GM12878 (cell line): Measurements from ENCODE around the gene EHMT2. TPM values are rescaled to one million over a fixed set of nuclear protein-coding genes. Genes with fewer than 3 reads are reported as not detected.

Experiments
- EGR1 ChIP-seq, 2 experiments: IDR thresholded peaks; 1 replicate in 1 of 2; 2 replicates in 1 of 2; pipeline ENCODE4 v1.6.1; 2011 to 2012; ENCODE audit warnings: low read depth in 2 of 2, low read length in 2 of 2, borderline replicate concordance in 1 of 2, mild to moderate bottlenecking in 1 of 2, moderate library complexity in 1 of 2
- HCFC1 ChIP-seq: fragments of 150-350 bp; IDR thresholded peaks from 2 replicates; pipeline ENCODE4 v1.6.1; 2014; ENCODE audit warnings: low read length
- LARP7 ChIP-seq: fragments of 450-650 bp; IDR thresholded peaks from 2 replicates; pipeline ENCODE4 v1.6.1; 2017; ENCODE audit warnings: mild to moderate bottlenecking
- MTA2 ChIP-seq: fragments of 450-650 bp; IDR thresholded peaks from 2 replicates; pipeline ENCODE4 v1.6.1; 2016; ENCODE audit warnings: low read depth, mild to moderate bottlenecking, moderate library complexity
- PAX5 ChIP-seq: IDR thresholded peaks from 2 replicates; pipeline ENCODE4 v1.6.1; 2011; ENCODE audit warnings: low read depth, low read length, borderline replicate concordance
- RELA ChIP-seq: fragments of 450-650 bp; IDR thresholded peaks from 2 replicates; pipeline ENCODE4 v1.8.0; 2014; ENCODE audit warnings: borderline replicate concordance; ENCODE audit not compliant: partially characterized antibody
- RUNX3 ChIP-seq: IDR thresholded peaks from 2 replicates; pipeline ENCODE4 v1.6.1; 2012; ENCODE audit warnings: low read length, inconsistent platforms
- SP1 ChIP-seq: IDR thresholded peaks from one replicate; pipeline ENCODE4 v1.6.1; 2011; ENCODE audit warnings: low read depth, low read length
- SPI1 ChIP-seq: IDR thresholded peaks from 2 replicates; pipeline ENCODE4 v1.6.1; 2011; ENCODE audit warnings: low read depth, mild to moderate bottlenecking, low read length, moderate library complexity, borderline replicate concordance; ENCODE audit not compliant: insufficient read depth
- SREBF2 ChIP-seq: IDR thresholded peaks from 2 replicates; pipeline ENCODE4 v1.6.1; 2012; ENCODE audit warnings: mild to moderate bottlenecking, low read length
- YY1 ChIP-seq: IDR thresholded peaks from 2 replicates; pipeline ENCODE4 v1.6.1; 2011; ENCODE audit warnings: low read depth, mild to moderate bottlenecking, low read length
- ZBED1 ChIP-seq: IDR thresholded peaks from 2 replicates; pipeline ENCODE4 v1.6.1; 2016; ENCODE audit warnings: borderline replicate concordance
- polyA plus RNA-seq, 11 experiments: library from polyadenylated mRNA; depleted of rRNA in 4 of 11; unstranded in 6 of 11; stranded (reverse) in 5 of 11; fragments of >200 nt; fragmentation: Nextera tagmentation in 4 of 11; fragmentation: Illumina TruSeq in 1 of 11; extraction: Ambion mirVana in 4 of 11; extraction: Trizol in 1 of 11; gene quantifications; 1 replicate in 1 of 11; 2 replicates in 10 of 11; pipeline versions ENCODE4 v1.2.1 to v1.2.3, GENCODE V29; 2011 to 2016; ENCODE audit warnings: inconsistent platforms in 2 of 11, missing spikeins in 2 of 11, low read depth in 1 of 11
- total RNA-seq, 4 experiments: library from RNA; depleted of rRNA in 3 of 4; stranded (reverse); fragments of >200 nt in 3 of 4; fragmentation: Illumina TruSeq in 1 of 4; extraction: Trizol in 1 of 4; gene quantifications; 2 replicates each; pipeline versions ENCODE4 v1.2.1 to v1.2.3, GENCODE V29; 2013 to 2021
- TF ChIP-seq, protein P1 (sequence below): fragments of 450-650 bp; IDR thresholded peaks from 2 replicates; pipeline ENCODE4 v1.6.1; 2017; ENCODE audit warnings: mild to moderate bottlenecking, low read depth, inconsistent platforms; ENCODE audit not compliant: poor library complexity, severe bottlenecking
- TF ChIP-seq, protein P2 (sequence below): fragments of 150-350 bp; IDR thresholded peaks from 2 replicates; pipeline ENCODE4 v1.6.1; 2016; ENCODE audit warnings: low read depth, low read length
- TF ChIP-seq, protein P3 (sequence below): IDR thresholded peaks from 2 replicates; pipeline ENCODE4 v1.6.1; 2012; ENCODE audit warnings: low read depth, low read length, improper control_type of control experiment
- TF ChIP-seq, protein P4 (sequence below): fragments of 450-650 bp; formaldehyde crosslinking; IDR thresholded peaks from 2 replicates; pipeline ENCODE4 v1.4.0; 2020; ENCODE audit warnings: mild to moderate bottlenecking, moderate library complexity
- TF ChIP-seq, protein P5 (sequence below): fragments of 450-650 bp; IDR thresholded peaks from 2 replicates; pipeline ENCODE4 v1.6.1; 2016; ENCODE audit warnings: mild to moderate bottlenecking
- TF ChIP-seq, protein P6 (sequence below): fragments of 450-650 bp; IDR thresholded peaks from 2 replicates; pipeline ENCODE4 v1.6.1; 2017; ENCODE audit warnings: mild to moderate bottlenecking

EHMT2 gene
- total and polyA plus RNA-seq, 10 of the 15 experiments (the other 5 are each of a cell fraction or from before 2014, with no cell fraction given) = 1.7 to 53.2 (median 36.3) TPM

DNA sequence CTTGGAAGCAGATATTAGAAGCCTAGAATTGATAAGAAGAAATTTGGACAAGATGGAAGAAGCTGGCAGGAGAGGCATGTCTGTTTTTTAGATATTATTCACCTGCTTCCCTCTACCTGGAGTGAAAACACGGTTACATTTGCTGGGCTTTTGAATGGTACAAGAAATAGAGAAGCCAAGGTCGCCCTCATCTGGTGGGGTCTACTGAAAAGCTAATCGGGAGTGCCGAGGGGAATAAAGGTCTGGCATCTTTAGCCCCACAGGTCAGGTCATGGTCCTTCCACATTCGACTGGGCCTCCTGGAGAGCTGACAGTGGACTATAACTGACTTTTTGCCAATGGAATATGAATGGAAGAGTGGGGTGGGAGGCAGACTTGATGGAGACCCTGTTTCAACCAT, 25.4 kb upstream of the EHMT2 start (continued):
- TF ChIP-seq SPI1 (no peak), SREBF2 (no peak), PAX5 (no peak), EGR1 (IDR thresholded peaks at IDR 0.05; ENCODE audit: borderline replicate concordance in 1 of 2, low read depth in 2 of 2, low read length in 2 of 2) (no peak), ZBED1 (no peak), YY1 (0 out of 2 replicates have a peak, but pooled peaks have one; percentile 40), RUNX3 (no peak), HCFC1 (no peak), MTA2 (no peak), RELA (no peak), SP1 (no peak), LARP7 (no peak)
- TF ChIP-seq, protein P1, sequence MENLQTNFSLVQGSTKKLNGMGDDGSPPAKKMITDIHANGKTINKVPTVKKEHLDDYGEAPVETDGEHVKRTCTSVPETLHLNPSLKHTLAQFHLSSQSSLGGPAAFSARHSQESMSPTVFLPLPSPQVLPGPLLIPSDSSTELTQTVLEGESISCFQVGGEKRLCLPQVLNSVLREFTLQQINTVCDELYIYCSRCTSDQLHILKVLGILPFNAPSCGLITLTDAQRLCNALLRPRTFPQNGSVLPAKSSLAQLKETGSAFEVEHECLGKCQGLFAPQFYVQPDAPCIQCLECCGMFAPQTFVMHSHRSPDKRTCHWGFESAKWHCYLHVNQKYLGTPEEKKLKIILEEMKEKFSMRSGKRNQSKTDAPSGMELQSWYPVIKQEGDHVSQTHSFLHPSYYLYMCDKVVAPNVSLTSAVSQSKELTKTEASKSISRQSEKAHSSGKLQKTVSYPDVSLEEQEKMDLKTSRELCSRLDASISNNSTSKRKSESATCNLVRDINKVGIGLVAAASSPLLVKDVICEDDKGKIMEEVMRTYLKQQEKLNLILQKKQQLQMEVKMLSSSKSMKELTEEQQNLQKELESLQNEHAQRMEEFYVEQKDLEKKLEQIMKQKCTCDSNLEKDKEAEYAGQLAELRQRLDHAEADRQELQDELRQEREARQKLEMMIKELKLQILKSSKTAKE = no peak
- TF ChIP-seq, protein P2, sequence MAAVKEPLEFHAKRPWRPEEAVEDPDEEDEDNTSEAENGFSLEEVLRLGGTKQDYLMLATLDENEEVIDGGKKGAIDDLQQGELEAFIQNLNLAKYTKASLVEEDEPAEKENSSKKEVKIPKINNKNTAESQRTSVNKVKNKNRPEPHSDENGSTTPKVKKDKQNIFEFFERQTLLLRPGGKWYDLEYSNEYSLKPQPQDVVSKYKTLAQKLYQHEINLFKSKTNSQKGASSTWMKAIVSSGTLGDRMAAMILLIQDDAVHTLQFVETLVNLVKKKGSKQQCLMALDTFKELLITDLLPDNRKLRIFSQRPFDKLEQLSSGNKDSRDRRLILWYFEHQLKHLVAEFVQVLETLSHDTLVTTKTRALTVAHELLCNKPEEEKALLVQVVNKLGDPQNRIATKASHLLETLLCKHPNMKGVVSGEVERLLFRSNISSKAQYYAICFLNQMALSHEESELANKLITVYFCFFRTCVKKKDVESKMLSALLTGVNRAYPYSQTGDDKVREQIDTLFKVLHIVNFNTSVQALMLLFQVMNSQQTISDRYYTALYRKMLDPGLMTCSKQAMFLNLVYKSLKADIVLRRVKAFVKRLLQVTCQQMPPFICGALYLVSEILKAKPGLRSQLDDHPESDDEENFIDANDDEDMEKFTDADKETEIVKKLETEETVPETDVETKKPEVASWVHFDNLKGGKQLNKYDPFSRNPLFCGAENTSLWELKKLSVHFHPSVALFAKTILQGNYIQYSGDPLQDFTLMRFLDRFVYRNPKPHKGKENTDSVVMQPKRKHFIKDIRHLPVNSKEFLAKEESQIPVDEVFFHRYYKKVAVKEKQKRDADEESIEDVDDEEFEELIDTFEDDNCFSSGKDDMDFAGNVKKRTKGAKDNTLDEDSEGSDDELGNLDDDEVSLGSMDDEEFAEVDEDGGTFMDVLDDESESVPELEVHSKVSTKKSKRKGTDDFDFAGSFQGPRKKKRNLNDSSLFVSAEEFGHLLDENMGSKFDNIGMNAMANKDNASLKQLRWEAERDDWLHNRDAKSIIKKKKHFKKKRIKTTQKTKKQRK = no peak
- TF ChIP-seq, protein P3, sequence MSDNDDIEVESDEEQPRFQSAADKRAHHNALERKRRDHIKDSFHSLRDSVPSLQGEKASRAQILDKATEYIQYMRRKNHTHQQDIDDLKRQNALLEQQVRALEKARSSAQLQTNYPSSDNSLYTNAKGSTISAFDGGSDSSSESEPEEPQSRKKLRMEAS = no peak
- TF ChIP-seq, protein P4, sequence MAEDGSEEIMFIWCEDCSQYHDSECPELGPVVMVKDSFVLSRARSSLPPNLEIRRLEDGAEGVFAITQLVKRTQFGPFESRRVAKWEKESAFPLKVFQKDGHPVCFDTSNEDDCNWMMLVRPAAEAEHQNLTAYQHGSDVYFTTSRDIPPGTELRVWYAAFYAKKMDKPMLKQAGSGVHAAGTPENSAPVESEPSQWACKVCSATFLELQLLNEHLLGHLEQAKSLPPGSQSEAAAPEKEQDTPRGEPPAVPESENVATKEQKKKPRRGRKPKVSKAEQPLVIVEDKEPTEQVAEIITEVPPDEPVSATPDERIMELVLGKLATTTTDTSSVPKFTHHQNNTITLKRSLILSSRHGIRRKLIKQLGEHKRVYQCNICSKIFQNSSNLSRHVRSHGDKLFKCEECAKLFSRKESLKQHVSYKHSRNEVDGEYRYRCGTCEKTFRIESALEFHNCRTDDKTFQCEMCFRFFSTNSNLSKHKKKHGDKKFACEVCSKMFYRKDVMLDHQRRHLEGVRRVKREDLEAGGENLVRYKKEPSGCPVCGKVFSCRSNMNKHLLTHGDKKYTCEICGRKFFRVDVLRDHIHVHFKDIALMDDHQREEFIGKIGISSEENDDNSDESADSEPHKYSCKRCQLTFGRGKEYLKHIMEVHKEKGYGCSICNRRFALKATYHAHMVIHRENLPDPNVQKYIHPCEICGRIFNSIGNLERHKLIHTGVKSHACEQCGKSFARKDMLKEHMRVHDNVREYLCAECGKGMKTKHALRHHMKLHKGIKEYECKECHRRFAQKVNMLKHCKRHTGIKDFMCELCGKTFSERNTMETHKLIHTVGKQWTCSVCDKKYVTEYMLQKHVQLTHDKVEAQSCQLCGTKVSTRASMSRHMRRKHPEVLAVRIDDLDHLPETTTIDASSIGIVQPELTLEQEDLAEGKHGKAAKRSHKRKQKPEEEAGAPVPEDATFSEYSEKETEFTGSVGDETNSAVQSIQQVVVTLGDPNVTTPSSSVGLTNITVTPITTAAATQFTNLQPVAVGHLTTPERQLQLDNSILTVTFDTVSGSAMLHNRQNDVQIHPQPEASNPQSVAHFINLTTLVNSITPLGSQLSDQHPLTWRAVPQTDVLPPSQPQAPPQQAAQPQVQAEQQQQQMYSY (CRISPR knock-in tag) = no peak
- TF ChIP-seq, protein P5, sequence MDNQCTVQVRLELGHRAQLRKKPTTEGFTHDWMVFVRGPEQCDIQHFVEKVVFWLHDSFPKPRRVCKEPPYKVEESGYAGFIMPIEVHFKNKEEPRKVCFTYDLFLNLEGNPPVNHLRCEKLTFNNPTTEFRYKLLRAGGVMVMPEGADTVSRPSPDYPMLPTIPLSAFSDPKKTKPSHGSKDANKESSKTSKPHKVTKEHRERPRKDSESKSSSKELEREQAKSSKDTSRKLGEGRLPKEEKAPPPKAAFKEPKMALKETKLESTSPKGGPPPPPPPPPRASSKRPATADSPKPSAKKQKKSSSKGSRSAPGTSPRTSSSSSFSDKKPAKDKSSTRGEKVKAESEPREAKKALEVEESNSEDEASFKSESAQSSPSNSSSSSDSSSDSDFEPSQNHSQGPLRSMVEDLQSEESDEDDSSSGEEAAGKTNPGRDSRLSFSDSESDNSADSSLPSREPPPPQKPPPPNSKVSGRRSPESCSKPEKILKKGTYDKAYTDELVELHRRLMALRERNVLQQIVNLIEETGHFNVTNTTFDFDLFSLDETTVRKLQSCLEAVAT = peak; percentile 72
- TF ChIP-seq, protein P6, sequence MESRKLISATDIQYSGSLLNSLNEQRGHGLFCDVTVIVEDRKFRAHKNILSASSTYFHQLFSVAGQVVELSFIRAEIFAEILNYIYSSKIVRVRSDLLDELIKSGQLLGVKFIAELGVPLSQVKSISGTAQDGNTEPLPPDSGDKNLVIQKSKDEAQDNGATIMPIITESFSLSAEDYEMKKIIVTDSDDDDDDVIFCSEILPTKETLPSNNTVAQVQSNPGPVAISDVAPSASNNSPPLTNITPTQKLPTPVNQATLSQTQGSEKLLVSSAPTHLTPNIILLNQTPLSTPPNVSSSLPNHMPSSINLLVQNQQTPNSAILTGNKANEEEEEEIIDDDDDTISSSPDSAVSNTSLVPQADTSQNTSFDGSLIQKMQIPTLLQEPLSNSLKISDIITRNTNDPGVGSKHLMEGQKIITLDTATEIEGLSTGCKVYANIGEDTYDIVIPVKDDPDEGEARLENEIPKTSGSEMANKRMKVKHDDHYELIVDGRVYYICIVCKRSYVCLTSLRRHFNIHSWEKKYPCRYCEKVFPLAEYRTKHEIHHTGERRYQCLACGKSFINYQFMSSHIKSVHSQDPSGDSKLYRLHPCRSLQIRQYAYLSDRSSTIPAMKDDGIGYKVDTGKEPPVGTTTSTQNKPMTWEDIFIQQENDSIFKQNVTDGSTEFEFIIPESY = no peak
- TF ChIP-seq, all 136 proteins: peak for 8
